ENCODE measurements around the gene KIF21A. TPM values are rescaled to one million over a fixed set of nuclear protein-coding genes. Genes with fewer than 3 reads are reported as not detected.

Gene KIF21A
- total RNA-seq, 6 experiments from 2014 or later, result 18.4 to 32.9 (median 27.8) TPM

- Histone ChIP-seq H3K36me3 (no peaks in the 10 kb centered on the region), H3K4me1 (no peaks in the 10 kb centered on the region), H3K27ac (no peak overlapping the region), H3K4me3 (no peak overlapping the region), H3K9me3 (no peaks in the 10 kb centered on the region), H3K27me3 (no peaks in the 10 kb centered on the region)
- no peak for DNase-seq
- ATAC-seq, result no peak
- TF ChIP-seq POLR2A (IDR thresholded peaks at IDR 0.05), result no peak
- TF ChIP-seq, protein P1, sequence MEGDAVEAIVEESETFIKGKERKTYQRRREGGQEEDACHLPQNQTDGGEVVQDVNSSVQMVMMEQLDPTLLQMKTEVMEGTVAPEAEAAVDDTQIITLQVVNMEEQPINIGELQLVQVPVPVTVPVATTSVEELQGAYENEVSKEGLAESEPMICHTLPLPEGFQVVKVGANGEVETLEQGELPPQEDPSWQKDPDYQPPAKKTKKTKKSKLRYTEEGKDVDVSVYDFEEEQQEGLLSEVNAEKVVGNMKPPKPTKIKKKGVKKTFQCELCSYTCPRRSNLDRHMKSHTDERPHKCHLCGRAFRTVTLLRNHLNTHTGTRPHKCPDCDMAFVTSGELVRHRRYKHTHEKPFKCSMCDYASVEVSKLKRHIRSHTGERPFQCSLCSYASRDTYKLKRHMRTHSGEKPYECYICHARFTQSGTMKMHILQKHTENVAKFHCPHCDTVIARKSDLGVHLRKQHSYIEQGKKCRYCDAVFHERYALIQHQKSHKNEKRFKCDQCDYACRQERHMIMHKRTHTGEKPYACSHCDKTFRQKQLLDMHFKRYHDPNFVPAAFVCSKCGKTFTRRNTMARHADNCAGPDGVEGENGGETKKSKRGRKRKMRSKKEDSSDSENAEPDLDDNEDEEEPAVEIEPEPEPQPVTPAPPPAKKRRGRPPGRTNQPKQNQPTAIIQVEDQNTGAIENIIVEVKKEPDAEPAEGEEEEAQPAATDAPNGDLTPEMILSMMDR (IDR thresholded peaks at IDR 0.05), result no peak
- WGBS (ENCODE audit: insufficient coverage, low coverage, low lambda C conversion rate, missing lambda C conversion rate), result 69% methylated on average over 1 of the region's 1 CpG
- intact Hi-C loops (cut with DNase I), result no loop called here
Observed at GRCh38 chr12:39392154-39392925, 50.6 kb downstream of the KIF21A start.

DNA sequence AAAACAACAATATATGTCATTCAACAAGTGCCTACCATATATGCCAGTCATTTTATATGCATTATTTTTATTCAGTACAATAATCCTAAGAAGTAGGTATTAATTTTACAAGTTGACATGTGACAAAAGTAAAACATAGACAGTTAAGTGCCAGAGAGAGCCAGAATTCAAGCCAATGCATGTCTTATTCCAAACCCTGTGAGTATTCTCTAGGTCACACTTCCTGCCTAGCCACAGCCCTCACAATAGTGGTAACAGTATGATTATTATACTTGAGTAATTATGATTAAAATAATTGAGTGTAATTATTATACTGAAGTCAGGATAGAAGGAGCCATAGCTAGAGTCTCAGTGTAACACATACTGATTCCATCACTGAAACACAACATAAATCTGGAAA is 52.2 kb downstream of the KIF21A start:
- Histone ChIP-seq H3K27ac (no peak overlapping the region), H3K4me1 (no peaks in the 10 kb centered on the region), H3K36me3 (no peaks in the 10 kb centered on the region), H3K4me3 (no peak overlapping the region), H3K9me3 (no peaks in the 10 kb centered on the region), H3K27me3 (no peaks in the 10 kb centered on the region)
- no peak for ATAC-seq
- TF ChIP-seq POLR2A (IDR thresholded peaks at IDR 0.05), result no peak
- TF ChIP-seq, protein P1 (IDR thresholded peaks at IDR 0.05), result no peak
- DNase-seq, result no peak
- intact Hi-C loops (cut with DNase I), result no loop called here

DNA sequence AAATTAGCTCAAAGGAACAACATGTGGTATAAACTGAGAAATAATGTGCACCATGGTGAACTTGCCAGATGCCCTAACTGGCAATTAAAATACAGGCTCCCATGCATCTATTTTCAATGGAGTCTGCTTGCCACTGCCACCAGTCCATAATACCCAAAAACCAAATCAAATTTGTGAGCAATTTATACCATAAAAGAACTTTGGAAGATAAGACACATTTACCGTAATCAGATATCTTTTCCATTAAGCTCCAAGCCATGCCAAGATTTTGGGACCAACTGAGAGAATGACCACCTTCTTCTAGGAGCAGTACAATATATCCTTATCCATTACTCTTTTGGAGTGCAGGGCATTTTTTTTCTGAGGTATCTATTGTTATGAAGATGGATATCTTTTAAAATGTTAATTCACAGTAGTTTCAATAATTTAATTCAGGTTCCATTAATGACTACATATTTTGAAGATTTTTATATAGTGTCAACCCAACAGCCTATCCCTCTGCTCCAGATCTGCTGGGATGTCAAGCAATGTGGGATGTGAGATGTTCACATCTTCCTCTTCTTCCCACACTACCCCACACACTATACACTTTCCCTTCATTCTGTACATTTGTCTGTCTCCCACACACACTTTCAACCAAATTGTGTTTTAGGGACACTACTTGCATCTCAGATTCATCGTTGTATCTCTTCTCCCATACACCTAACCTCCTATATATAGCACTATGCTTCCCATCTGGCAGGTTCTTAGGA is 53.3 kb downstream of the KIF21A start:
- intact Hi-C loops (cut with DNase I), result no loop called here
- 100% methylated on average over 2 of the region's 2 CpGs for WGBS (ENCODE audit: insufficient coverage, low coverage, low lambda C conversion rate, missing lambda C conversion rate)
- H3K27ac ChIP-seq, result no peak overlapping the region
- ATAC-seq (no peak), DNase-seq (no peak)
- H3K4me3 ChIP-seq, result no peak overlapping the region
- H3K4me1 ChIP-seq, result no peaks in the 10 kb centered on the region
- H3K9me3 ChIP-seq, result no peaks in the 10 kb centered on the region
- TF ChIP-seq, protein P1 (IDR thresholded peaks at IDR 0.05), result no peak
- TF ChIP-seq POLR2A (IDR thresholded peaks at IDR 0.05), result no peak
- no peaks in the 10 kb centered on the region for H3K27me3 ChIP-seq
- no peaks in the 10 kb centered on the region for H3K36me3 ChIP-seq

DNA sequence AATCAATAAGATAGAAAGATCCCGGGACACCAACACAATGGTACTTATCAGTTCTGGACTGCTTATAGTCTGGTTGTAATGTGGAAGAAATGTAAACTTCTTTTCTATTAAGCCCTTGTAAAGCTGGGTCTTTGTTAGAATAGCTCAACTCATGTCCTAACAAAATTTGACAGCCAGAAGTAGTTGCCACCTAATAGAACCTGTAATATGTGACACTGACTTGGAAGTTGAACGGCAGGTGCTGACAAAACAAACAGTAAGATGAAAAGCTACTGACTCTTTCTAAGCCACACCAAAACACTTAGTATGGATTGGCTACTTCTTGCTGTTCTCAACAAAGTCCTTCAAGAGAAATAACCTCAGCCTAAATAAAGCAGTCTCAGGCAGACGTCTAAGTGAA is 56.6 kb downstream of the KIF21A start:
- 50% methylated on average over 3 of the region's 3 CpGs for WGBS (ENCODE audit: insufficient coverage, low coverage, low lambda C conversion rate, missing lambda C conversion rate)
- DNase-seq (no peak), ATAC-seq (no peak)
- Histone ChIP-seq H3K27ac (no peak overlapping the region), H3K9me3 (no peaks in the 10 kb centered on the region), H3K36me3 (no peaks in the 10 kb centered on the region), H3K27me3 (no peaks in the 10 kb centered on the region), H3K4me1 (no peaks in the 10 kb centered on the region), H3K4me3 (no peak overlapping the region)
- no peak for TF ChIP-seq POLR2A (IDR thresholded peaks at IDR 0.05)
- TF ChIP-seq, protein P1 (IDR thresholded peaks at IDR 0.05), result no peak
- intact Hi-C loops (cut with DNase I), result no loop called here
